Keratinocyte (primary cell): ENCODE data around the gene PARD3B. TPM values are rescaled to one million over a fixed set of nuclear protein-coding genes. Genes with fewer than 3 reads are reported as not detected.

Source experiments
- DNase-seq: peaks from one replicate; pipeline ENCODE4 v3.0.0-alpha.2; 2011; ENCODE audit warnings: low read depth, missing footprints, low spot score
- FAIRE-seq: peaks from 2 replicates; lab custom pipeline; 2011; peaks lifted over from hg19 to GRCh38; lab: Jason Lieb, UNC
- H2AFZ ChIP-seq: 2 replicates; pipeline ENCODE4 v1.6.0; 2012; ENCODE audit warnings: low read length, control low read depth, inconsistent platforms; ENCODE audit not compliant: control insufficient read depth
- H3K27ac ChIP-seq: 2 replicates; pipeline ENCODE4 v1.5.1; 2011; ENCODE audit warnings: low read length; ENCODE audit not compliant: control insufficient read depth, insufficient read depth
- H3K27me3 ChIP-seq: 3 replicates; pipeline ENCODE4 v1.6.0; 2011; ENCODE audit warnings: low read length; ENCODE audit not compliant: control insufficient read depth, insufficient read depth; ENCODE audit errors: extremely low read depth
- H3K36me3 ChIP-seq, 2 experiments: 2 replicates in 1 of 2; 3 replicates in 1 of 2; pipeline ENCODE4 v1.5.1; 2011; ENCODE audit warnings: low read length in 2 of 2, mild to moderate bottlenecking in 1 of 2; ENCODE audit not compliant: control insufficient read depth in 2 of 2, insufficient read depth in 2 of 2; ENCODE audit errors: extremely low read depth in 1 of 2
- H3K4me1 ChIP-seq: 3 replicates; pipeline ENCODE4 v1.5.1; 2011; ENCODE audit warnings: low read length; ENCODE audit not compliant: control insufficient read depth, insufficient read depth; ENCODE audit errors: extremely low read depth
- H3K4me2 ChIP-seq: 3 replicates; pipeline ENCODE4 v1.6.0; 2011; ENCODE audit warnings: low read depth, low read length; ENCODE audit not compliant: control insufficient read depth, insufficient read depth; ENCODE audit errors: extremely low read depth
- H3K4me3 ChIP-seq, 3 experiments: fragments of 200-600 bp in 1 of 3; sonication (generic) in 1 of 3; 2 replicates in 2 of 3; 3 replicates in 1 of 3; pipeline ENCODE4 v1.5.1; 2011 to 2016; ENCODE audit warnings: low read length in 3 of 3, mild to moderate bottlenecking in 3 of 3, control low read depth in 2 of 3, inconsistent platforms in 1 of 3, low read depth in 1 of 3, mixed read lengths in 1 of 3, mixed run types in 1 of 3, moderate library complexity in 1 of 3; ENCODE audit not compliant: control insufficient read depth in 2 of 3, insufficient read depth in 2 of 3; ENCODE audit errors: extremely low read depth in 1 of 3
- H3K79me2 ChIP-seq: 2 replicates; pipeline ENCODE4 v1.6.0; 2012; ENCODE audit warnings: low read length; ENCODE audit not compliant: control insufficient read depth, insufficient read depth
- H3K9ac ChIP-seq: 3 replicates; pipeline ENCODE4 v1.6.0; 2011; ENCODE audit warnings: low read length; ENCODE audit not compliant: control insufficient read depth, insufficient read depth; ENCODE audit errors: extremely low read depth
- H3K9me1 ChIP-seq: 3 replicates; pipeline ENCODE4 v1.6.0; 2011; ENCODE audit warnings: low read length; ENCODE audit not compliant: control insufficient read depth, insufficient read depth; ENCODE audit errors: extremely low read depth
- H3K9me3 ChIP-seq: 2 replicates; pipeline ENCODE4 v1.5.1; 2012; ENCODE audit warnings: low read depth, low read length; ENCODE audit not compliant: control insufficient read depth
- H4K20me1 ChIP-seq: 3 replicates; pipeline ENCODE4 v1.6.0; 2011; ENCODE audit warnings: low read length; ENCODE audit not compliant: control insufficient read depth, insufficient read depth; ENCODE audit errors: extremely low read depth
- CTCF ChIP-seq, 3 experiments: IDR thresholded peaks in 1 of 3; conservative IDR thresholded peaks in 1 of 3; optimal IDR thresholded peaks in 1 of 3; 2 replicates in 2 of 3; 3 replicates in 1 of 3; pipeline versions ENCODE3 to v1.5.1; 2011; ENCODE audit warnings: low read length in 3 of 3, mild to moderate bottlenecking in 3 of 3, moderate library complexity in 2 of 3, control low read depth in 1 of 3, inconsistent platforms in 1 of 3; ENCODE audit not compliant: insufficient read depth in 2 of 3; ENCODE audit errors: extremely low read depth in 1 of 3
- EZH2 ChIP-seq: IDR thresholded peaks from one replicate; pipeline ENCODE4 v1.6.1; 2012; ENCODE audit warnings: inconsistent platforms, mild to moderate bottlenecking, low read length, moderate library complexity
- dilution Hi-C: fragments of 300-500 bp; cut with MboI; formaldehyde crosslinking; loops from one replicate; pipeline ENCODE4 v1.7.0; 2020; ENCODE audit warnings: low sequenced_read_pairs; ENCODE audit not compliant: extremely low pct_ligation_motif_present
- polyA plus RNA-seq, 5 experiments: library from polyadenylated mRNA; depleted of rRNA in 3 of 5; stranded (reverse) in 3 of 5; stranded (forward) in 1 of 5; unstranded in 1 of 5; fragments of >200 nt; gene quantifications; 1 replicate in 1 of 5; 2 replicates in 3 of 5; 3 replicates in 1 of 5; pipeline versions ENCODE4 v1.2.1 to v1.2.3, GENCODE V29; 2011 to 2012; ENCODE audit warnings: missing spikeins in 2 of 5, low read depth in 1 of 5, low replicate concordance in 1 of 5

Gene PARD3B
- polyA plus RNA-seq, 1 donor (not counting 4 experiments of a cell fraction or from before 2014, with no cell fraction given): 1.2 TPM

GRCh38 chr2:205471776-205472175, 926.5 kb downstream of the PARD3B start:
- Histone ChIP-seq H3K9me1 (no peaks in the 10 kb centered on the region), H3K4me2 (no peak overlapping the region), H3K36me3 (no peaks in the 10 kb centered on the region), H3K4me1 (no peaks in the 10 kb centered on the region), H3K9ac (no peak overlapping the region), H3K9me3 (no peaks in the 10 kb centered on the region), H2AFZ (no peak overlapping the region), H3K4me3 (no peak overlapping the region), H3K27me3 (no peaks in the 10 kb centered on the region), H4K20me1 (no peaks in the 10 kb centered on the region), H3K79me2 (no peaks in the 10 kb centered on the region), H3K27ac (no peak overlapping the region)
- no peak for TF ChIP-seq CTCF (optimal IDR thresholded peaks at IDR 0.05 in 1 of 3, IDR thresholded peaks at IDR 0.05 in 1 of 3, conservative IDR thresholded peaks at IDR 0.05 in 1 of 3; ENCODE audit: extremely low read depth in 1 of 3, insufficient read depth in 2 of 3, low read length in 3 of 3)
- no peak for TF ChIP-seq EZH2
- FAIRE-seq (no peak), DNase-seq (no peak)
- dilution Hi-C loops: no loop called here

- Histone ChIP-seq H4K20me1 (no peaks in the 10 kb centered on the region), H3K27ac (no peak overlapping the region), H3K4me2 (no peak overlapping the region), H3K36me3 (no peaks in the 10 kb centered on the region), H3K4me1 (no peaks in the 10 kb centered on the region), H3K79me2 (no peaks in the 10 kb centered on the region), H3K9ac (no peak overlapping the region), H3K9me3 (no peaks in the 10 kb centered on the region), H2AFZ (no peak overlapping the region), H3K4me3 (no peak overlapping the region), H3K27me3 (no peaks in the 10 kb centered on the region), H3K9me1 (no peaks in the 10 kb centered on the region)
- FAIRE-seq (no peak), DNase-seq (no peak)
- TF ChIP-seq EZH2: no peak
- no peak for TF ChIP-seq CTCF (optimal IDR thresholded peaks at IDR 0.05 in 1 of 3, IDR thresholded peaks at IDR 0.05 in 1 of 3, conservative IDR thresholded peaks at IDR 0.05 in 1 of 3; ENCODE audit: extremely low read depth in 1 of 3, insufficient read depth in 2 of 3, low read length in 3 of 3)
- dilution Hi-C loops: no loop called here
These were observed 928.5 kb downstream of the PARD3B start for GRCh38 chr2:205473791-205474190.
